Skeletal muscle tissue (tissue), 4 donors: ENCODE measurements around the gene CEP162. TPM values are rescaled to one million over a fixed set of nuclear protein-coding genes. Genes with fewer than 3 reads are reported as not detected.

Experiments
- H3K27ac ChIP-seq: one replicate; pipeline ENCODE4 v1.7.0; 2013; ENCODE audit warnings: mild to moderate bottlenecking, low read depth, low read length, inconsistent platforms
- H3K27me3 ChIP-seq, 3 donors: one replicate each; pipeline ENCODE4 v1.7.0; 2013; ENCODE audit warnings: low read length in 3 of 3; ENCODE audit not compliant: control insufficient read depth in 3 of 3, insufficient read depth in 3 of 3
- H3K36me3 ChIP-seq, 3 donors: one replicate each; pipeline ENCODE4 v1.7.0; 2013; ENCODE audit warnings: low read length in 3 of 3; ENCODE audit not compliant: control insufficient read depth in 3 of 3, insufficient read depth in 3 of 3
- H3K4me1 ChIP-seq, 3 donors: one replicate each; pipeline ENCODE4 v1.7.0; 2013; ENCODE audit warnings: low read length in 3 of 3, mild to moderate bottlenecking in 3 of 3; ENCODE audit not compliant: control insufficient read depth in 3 of 3, insufficient read depth in 3 of 3
- H3K4me3 ChIP-seq, 3 donors: one replicate each; pipeline ENCODE4 v1.7.0; 2013; ENCODE audit warnings: low read length in 3 of 3
- H3K9ac ChIP-seq, 3 donors: one replicate each; pipeline ENCODE4 v1.7.0; 2013; ENCODE audit warnings: low read length in 3 of 3, mild to moderate bottlenecking in 3 of 3, moderate library complexity in 2 of 3, low read depth in 1 of 3
- H3K9me3 ChIP-seq, 3 donors: one replicate each; pipeline ENCODE4 v1.7.0; 2013; ENCODE audit warnings: low read length in 3 of 3; ENCODE audit not compliant: control insufficient read depth in 3 of 3
- total RNA-seq: library from RNA; depleted of rRNA; stranded (reverse); fragments of >200 nt; gene quantifications from one replicate; pipeline ENCODE4 v1.2.3, GENCODE V29; 2014
- donor health status: Osteomylitis.

CEP162 gene, protein sequence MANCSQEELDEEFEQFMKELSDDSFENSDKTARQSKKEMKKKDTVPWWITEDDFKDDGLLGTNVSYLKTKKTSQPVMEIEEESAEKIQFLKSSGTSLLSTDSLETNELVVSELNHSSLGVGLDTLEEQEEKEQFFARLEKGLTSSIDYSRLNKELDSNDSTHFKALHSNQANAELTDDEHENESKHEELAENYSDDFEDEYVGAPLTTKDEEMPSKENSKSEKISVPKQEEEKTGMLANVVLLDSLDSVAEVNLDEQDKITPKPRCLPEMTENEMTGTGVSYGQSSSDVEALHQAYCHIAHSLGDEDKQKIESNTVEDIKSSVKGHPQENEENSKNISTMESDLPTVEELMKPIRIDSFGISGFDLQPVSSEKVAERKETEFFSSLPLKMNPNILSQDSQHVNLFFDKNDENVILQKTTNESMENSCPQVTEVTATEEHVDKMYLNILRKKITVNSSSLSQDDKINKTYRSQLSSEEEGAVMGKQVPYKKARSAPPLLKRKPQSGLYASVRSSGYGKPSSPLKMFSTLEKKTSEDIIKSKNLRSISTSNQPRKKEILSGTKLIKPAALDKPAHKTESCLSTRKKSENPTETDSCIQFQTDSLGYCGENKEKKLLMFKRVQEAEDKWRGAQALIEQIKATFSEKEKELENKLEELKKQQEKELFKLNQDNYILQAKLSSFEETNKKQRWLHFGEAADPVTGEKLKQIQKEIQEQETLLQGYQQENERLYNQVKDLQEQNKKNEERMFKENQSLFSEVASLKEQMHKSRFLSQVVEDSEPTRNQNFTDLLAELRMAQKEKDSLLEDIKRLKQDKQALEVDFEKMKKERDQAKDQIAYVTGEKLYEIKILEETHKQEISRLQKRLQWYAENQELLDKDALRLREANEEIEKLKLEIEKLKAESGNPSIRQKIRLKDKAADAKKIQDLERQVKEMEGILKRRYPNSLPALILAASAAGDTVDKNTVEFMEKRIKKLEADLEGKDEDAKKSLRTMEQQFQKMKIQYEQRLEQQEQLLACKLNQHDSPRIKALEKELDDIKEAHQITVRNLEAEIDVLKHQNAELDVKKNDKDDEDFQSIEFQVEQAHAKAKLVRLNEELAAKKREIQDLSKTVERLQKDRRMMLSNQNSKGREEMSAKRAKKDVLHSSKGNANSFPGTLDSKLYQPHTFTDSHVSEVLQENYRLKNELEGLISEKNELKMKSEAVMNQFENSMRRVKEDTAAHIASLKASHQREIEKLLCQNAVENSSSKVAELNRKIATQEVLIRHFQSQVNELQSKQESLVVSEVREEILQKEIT (N-terminal part only)
- 4.7 TPM for total RNA-seq

- Histone ChIP-seq H3K27ac (peak within 1 kb of the TSS; percentile 56), H3K27me3 (no peaks in the 10 kb centered on the region), H3K9ac (peak within 1 kb of the TSS; percentile 82 to 94 (median 87)), H3K9me3 (no peaks in the 10 kb centered on the region), H3K4me3 (peak within 1 kb of the TSS; percentile 85 to 99 (median 88)), H3K4me1 (peaks cover 0 to 11% (median 4%) of the 10 kb centered on the region in 3 donors), H3K36me3 (no peaks in the 10 kb centered on the region)
Observed at GRCh38 chr6:84227434-84228197, at the start of gene CEP162. Gene CEP162 (minus strand): TSS chr6:84227643. CDS start chr6:84226393, 1,250 bp downstream.

GRCh38 chr6:84274856-84275255 lies 47.4 kb upstream of the CEP162 start:
- no peak overlapping the region for H3K4me3 ChIP-seq
- H3K9ac ChIP-seq: no peak overlapping the region
- H3K27me3 ChIP-seq: no peaks in the 10 kb centered on the region
- no peaks in the 10 kb centered on the region for H3K36me3 ChIP-seq
- no peak overlapping the region for H3K27ac ChIP-seq
- H3K4me1 ChIP-seq: no peaks in the 10 kb centered on the region
- H3K9me3 ChIP-seq: no peaks in the 10 kb centered on the region

- no peak overlapping the region for H3K27ac ChIP-seq
- H3K27me3 ChIP-seq: no peaks in the 10 kb centered on the region
- H3K4me1 ChIP-seq: no peaks in the 10 kb centered on the region
- H3K9ac ChIP-seq: no peak overlapping the region
- H3K36me3 ChIP-seq: no peaks in the 10 kb centered on the region
- H3K9me3 ChIP-seq: no peaks in the 10 kb centered on the region
- no peak overlapping the region for H3K4me3 ChIP-seq
Observed at GRCh38 chr6:84273048-84273809, 45.8 kb upstream of the CEP162 start.

GRCh38 chr6:84272298-84272697 lies 44.9 kb upstream of the CEP162 start:
- Histone ChIP-seq H3K9ac (no peak overlapping the region), H3K27ac (no peak overlapping the region), H3K27me3 (no peaks in the 10 kb centered on the region), H3K4me1 (no peaks in the 10 kb centered on the region), H3K36me3 (no peaks in the 10 kb centered on the region), H3K9me3 (no peaks in the 10 kb centered on the region), H3K4me3 (no peak overlapping the region)

GRCh38 chr6:84271061-84271716 lies 43.7 kb upstream of the CEP162 start:
- Histone ChIP-seq H3K9ac (no peak overlapping the region), H3K4me3 (no peak overlapping the region), H3K27ac (no peak overlapping the region), H3K27me3 (no peaks in the 10 kb centered on the region), H3K4me1 (no peaks in the 10 kb centered on the region), H3K36me3 (no peaks in the 10 kb centered on the region), H3K9me3 (no peaks in the 10 kb centered on the region)

DNA sequence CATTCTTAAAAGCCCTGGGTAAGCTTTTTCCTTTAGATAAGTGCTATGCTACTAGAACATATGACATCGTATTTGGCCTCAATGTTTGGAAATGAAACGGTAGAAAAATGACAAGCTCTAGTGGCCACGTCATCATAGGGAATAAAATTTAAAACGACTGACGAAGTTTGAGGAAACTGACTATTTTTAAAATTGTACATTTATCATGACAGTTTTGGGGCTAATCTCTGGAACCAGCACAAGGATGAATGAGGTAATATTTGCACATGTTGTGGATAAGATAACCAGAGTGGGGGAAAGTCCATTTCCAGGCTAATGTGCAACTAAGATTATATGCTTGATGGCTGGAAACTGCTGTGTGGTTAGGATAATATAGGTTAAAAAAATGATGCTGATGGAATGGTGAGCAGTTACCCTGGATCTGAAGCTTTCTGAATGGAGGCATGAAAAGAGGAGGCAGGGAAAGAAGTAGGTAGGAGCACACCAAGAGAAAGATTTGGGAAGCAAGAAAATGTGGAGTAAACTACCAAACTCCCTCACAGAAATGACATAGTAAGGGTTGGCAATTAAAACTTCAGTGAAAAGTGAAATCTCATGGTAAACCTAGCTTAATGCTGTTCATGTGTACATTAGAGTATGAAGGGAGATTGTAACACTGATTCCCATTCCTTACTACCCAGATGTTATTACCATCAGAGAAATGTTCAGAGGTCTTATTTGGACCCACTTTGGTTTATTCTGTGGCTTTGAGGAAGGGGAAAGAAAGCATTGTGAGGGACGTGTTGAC lies 42.7 kb upstream of the CEP162 start:
- H3K36me3 ChIP-seq: no peaks in the 10 kb centered on the region
- H3K4me1 ChIP-seq: no peaks in the 10 kb centered on the region
- H3K4me3 ChIP-seq: no peak overlapping the region
- H3K9ac ChIP-seq: no peak overlapping the region
- no peaks in the 10 kb centered on the region for H3K9me3 ChIP-seq
- no peak overlapping the region for H3K27ac ChIP-seq
- peaks cover 0 to 2% (median 0%) of the 10 kb centered on the region in 3 donors for H3K27me3 ChIP-seq

DNA sequence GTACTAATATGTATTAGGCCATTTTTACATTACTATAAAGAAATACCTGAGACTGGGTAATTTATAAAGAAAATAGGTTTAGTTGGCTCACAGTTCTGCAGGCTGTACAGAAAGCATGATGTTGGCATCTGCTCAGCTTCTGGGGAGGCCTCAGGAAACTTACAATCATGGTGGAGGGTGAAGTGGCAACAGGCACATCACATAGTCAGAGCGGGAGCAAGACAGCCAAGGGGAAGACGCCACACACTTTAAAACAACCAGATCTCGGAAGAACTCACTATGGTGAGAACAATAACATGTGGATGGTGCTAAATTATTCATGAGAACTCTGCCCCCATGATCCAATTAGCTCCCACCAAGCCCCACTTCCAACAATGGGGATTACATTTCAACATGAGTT lies 41.3 kb upstream of the CEP162 start:
- Histone ChIP-seq H3K4me1 (no peaks in the 10 kb centered on the region), H3K36me3 (no peaks in the 10 kb centered on the region), H3K27ac (no peak overlapping the region)

DNA sequence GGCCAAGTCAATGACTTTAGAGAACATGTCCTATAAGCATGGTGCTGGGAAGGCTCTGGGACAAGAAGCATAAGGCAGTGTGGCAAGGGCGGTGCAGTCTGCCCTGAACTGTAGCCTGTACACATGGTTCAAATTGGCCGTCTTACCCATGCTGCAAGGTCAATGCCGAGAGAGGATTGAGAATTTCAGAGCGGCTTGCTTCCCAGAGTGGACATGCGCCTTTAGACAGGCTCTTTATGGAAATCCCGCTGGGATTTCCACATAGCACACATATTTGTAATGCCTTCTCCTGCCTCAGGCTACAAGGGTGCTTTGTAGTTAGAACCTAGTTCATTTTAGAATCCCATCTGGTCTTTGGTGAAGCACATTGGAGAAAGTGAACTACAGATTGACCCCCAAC lies 36.1 kb upstream of the CEP162 start:
- no peak overlapping the region for H3K9ac ChIP-seq
- H3K27ac ChIP-seq: no peak overlapping the region
- no peaks in the 10 kb centered on the region for H3K4me1 ChIP-seq
- H3K36me3 ChIP-seq: no peaks in the 10 kb centered on the region
- H3K9me3 ChIP-seq: no peaks in the 10 kb centered on the region
- H3K4me3 ChIP-seq: no peak overlapping the region
- H3K27me3 ChIP-seq: peaks cover 0 to 5% (median 4%) of the 10 kb centered on the region in 3 donors

More for the DNA sequence above, 41.3 kb upstream of the CEP162 start:
- peaks cover 0 to 2% (median 0%) of the 10 kb centered on the region in 3 donors for H3K27me3 ChIP-seq
- no peak overlapping the region for H3K4me3 ChIP-seq
- no peaks in the 10 kb centered on the region for H3K9me3 ChIP-seq
- no peak overlapping the region for H3K9ac ChIP-seq
